ENCODE results near the gene TAF5.
"Not testable (repeated sequence)": the region's sequence is repeated elsewhere in the genome, so short reads cannot be mapped to it uniquely, and the experiment has no call there.

Gene TAF5

DNA sequence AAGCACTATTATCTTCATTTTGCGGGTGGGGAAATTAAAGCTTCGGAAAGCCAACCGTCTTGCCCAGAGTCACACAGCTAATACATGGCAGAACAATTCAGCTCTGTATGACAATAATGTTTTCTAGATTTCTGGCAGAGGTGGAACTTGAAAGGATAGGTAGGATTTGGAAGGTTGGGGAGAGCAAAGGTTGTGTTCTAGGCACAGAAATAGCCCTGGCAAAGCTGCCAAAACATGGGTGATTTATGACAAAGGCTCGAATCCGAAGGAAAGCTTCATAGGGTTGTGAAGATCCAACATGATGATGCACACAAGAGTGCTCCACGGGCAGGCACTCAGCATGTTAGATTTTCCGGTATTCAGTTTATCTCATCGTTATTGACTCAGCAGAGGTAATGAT lies 47.8 kb downstream of the TAF5 start:
- no peak for DNase-seq

DNA sequence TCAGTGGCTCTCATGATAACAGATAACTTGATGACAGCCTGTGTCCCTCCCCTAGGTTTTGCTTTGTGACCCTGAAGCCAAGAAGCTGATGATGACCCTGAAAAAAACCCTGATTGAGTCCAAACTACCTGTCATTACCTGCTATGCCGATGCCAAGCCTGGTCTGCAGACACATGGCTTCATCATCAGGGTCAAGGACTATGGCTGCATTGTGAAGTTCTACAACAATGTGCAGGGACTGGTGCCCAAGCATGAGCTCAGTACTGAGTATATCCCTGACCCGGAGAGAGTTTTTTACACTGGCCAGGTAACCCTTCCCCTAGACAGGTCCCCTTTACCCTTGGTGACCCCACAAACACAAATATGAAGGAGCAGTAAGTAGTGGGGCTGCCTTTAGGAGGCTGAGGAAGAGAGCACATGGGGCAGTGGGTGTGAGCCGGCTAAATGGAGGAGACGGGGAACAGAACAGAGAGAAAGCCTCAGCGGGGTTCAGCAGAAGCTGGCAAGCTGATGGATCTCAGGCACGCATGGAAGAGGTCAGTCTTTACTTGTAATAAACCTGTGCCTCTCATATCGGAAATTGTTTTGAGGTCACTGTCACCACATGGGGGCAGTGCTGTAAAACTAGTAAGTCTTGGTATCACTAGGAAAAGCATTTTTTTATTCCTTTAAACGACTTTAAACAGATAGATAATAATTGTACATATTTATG lies 48.8 kb downstream of the TAF5 start:
- peak; percentile 4 to 31 for DNase-seq

DNA sequence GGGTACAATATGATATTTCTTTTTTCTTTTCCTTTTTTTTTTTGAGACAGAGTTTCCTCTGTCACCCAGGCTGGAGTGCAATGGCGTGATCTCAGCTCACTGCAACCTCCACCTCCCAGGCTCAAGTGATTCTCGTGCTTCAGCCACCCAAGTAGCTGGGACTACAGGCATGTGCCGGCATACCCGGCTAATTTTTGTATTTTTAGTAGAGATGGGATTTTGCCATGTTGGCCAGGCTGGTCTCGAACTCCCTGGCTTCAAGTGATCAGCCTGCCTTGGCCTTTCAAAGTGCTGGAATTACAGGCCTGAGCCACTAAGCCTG lies 49.3 kb downstream of the TAF5 start:
- not testable (repeated sequence) for DNase-seq

DNA sequence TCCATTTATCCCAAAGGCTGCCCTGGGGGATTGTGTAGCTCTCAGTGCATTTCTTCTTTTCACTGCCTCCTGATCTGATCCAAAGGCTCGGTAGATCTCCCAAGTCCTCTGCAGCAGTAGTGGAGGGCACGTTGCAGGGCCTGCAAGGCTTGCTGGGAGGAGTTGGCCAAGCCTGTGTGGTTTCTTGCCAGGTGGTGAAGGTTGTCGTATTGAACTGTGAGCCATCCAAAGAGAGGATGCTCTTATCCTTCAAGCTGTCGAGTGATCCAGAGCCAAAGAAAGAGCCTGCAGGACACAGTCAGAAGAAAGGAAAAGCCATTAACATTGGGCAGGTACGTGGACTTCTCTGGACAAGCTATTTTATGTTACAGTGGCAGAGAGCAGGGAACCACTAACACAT lies 49.8 kb downstream of the TAF5 start:
- no peak for DNase-seq

DNA sequence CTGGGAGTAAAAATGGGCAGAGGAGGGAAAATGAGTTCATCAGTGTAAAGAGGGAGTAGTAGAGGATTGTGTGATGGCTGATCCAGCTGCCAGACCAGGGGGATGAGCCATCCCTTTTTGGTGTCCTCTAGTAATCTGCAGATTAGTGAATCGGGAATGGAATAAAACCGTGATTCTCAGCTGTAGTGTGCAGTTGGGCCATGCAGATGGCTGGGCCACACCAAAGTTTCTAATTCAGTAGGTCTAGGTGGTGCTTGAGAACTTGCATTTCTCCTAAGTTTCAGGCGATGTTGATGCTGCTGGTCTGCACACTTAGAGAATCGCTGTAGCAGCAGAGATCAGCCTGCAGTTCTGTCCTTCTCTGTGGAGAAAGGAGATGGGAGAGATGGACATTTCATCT lies 51.3 kb downstream of the TAF5 start:
- DNase-seq = no peak

DNA sequence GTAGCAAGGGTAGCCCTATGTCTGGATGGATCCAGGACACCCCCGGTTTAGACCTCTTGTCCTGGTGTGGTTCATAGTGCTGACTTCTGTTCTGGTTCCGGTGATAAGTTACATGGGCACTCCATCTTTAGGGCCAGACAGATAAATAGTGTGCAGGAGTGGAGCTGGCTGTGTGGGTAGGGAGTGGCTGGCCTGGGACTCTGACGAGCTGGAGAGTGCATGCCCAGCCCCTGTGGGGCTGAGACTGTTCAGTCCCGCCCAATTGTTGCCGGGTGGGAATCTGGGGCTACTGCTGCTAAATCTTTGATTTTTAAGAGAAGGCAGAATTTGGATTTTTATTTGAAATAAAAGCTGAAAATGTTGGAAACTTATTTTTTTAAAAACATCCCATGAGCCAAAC lies 56.0 kb downstream of the TAF5 start:
- no peak for DNase-seq

DNA sequence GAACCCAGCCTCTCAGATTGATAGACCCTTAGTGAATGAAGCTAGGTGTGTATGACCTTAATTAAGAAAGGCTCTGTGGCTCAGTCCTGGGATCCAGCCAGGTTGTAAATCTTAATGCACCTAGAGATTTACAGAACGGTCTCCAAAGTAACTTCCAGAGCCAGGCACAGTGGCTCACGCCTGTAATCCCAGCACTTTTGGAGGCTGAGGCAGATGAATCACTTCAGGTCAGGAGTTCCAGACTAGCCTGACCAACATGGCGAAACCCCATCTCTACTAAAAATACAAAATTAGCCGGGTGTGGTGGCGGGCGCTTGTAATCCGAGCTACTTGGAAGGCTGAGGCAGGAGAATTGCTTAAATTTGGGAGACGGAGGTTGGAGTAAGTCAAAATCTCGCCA lies 60.1 kb downstream of the TAF5 start:
- no peak for DNase-seq

DNA sequence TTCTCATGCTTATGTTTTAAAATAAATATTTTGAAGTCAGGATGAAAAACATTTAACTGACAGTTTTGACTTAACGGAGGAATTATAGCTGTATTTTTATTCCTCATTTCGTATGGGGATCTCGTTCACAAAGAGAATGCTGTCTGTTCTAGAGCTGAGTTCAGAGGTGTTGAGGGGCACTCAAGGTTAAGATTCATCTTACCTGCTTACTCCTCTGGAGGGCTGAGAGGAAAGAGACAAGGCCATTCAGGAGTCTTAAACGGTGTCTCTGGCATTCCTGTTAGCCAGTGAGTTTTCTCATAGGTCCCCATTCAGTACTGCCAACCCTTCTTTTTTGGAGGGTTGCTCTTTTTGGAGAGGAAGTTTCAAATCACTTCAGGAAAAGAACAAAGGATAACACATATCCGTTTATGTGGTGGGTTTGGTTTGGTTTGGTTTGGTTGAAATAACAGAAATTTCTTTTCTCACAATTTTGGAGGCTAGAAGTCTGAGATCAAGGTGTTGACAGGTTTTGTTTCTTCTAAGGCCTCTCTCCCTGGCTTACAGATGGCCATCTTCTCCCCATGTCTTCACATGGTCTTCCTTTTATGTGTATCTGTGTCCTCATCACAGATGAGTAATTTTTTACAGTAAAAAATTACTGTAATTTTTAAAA lies 61.3 kb downstream of the TAF5 start:
- no peak for DNase-seq

DNA sequence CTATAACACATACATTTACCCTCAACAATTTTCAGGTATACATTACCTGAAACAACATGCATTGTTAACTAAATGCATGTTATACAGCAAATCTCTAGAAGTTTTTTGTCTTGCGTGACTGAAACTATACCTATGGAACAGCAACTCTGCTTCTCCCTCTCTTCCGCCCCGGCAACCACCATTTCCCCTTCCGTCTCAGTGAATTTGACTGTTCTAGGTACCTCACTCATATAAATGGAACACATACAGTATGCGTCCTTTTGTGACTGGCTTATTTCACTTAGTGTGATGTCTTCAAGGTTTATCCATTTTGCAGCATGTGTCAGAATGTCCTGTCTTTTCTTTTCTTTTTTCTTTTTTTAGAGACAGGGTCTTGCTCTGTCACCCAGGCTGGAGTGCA lies 61.9 kb downstream of the TAF5 start:
- no peak for DNase-seq

DNA sequence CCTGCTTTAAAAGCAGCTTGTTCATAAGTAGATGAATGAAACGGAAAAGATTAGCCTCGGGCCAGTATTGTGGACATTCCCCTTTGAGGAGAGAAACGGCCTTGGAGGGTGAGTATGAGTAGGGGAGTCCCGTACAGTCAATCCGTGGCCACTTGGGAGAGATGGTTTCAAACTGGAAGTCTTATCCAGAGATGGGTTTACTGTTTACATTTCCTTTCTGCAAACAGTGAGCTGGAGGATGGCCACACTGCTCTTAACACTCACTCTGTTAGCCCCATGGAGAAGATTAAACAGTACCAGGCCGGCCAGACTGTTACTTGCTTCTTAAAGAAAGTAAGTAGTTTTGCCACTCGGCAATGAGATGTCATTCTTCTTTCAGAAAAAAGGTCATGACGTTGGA lies 64.1 kb downstream of the TAF5 start:
- DNase-seq = no peak

DNA sequence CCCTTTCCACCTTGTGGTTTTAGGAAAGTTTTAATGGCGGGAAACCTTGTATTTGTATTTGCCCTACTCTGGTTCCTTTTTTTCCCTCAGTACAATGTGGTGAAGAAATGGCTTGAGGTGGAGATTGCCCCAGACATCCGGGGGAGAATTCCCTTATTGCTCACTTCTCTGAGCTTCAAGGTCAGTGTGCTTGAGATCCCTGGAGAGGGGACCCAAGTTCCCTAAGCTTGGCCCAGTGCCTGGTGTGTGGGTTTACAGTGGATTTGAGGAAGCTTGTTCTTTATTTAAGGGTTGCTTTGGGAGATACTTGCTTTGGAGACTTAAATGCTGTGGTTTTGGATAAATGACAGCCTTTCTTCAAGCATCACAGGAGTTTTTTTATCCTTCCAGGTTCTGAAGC lies 66.1 kb downstream of the TAF5 start:
- DNase-seq = no peak
